Activated naive CD4-positive, alpha-beta T cell treated with anti-CD3 and anti-CD28 coated beads for 36 hours (primary cell): ENCODE results near the gene ZNF467. TPM values are rescaled to one million over a fixed set of nuclear protein-coding genes. Genes with fewer than 3 reads are reported as not detected.
A peak's percentile ranks its signal among the peaks of the same experiment; 100 is the strongest.

Experiments used
- CTCF ChIA-PET: fragments of 350-600 bp; sonication (Branson Sonifier 250); formaldehyde crosslinking; loops from one replicate; lab custom pipeline; 2021; ENCODE audit warnings: antibody characterized with exemption; lab: Charles Lee
- DNase-seq: peaks from one replicate; pipeline ENCODE4 v3.0.0-alpha.2; 2020
- H3K27ac Mint-ChIP-seq: one replicate; pipeline ENCODE4 v1.8.0; 2021; ENCODE audit warnings: mild to moderate bottlenecking, mixed read lengths
- H3K27me3 Mint-ChIP-seq: one replicate; pipeline ENCODE4 v1.8.0; 2021; ENCODE audit warnings: low read depth, mixed read lengths
- H3K36me3 Mint-ChIP-seq: one replicate; pipeline ENCODE4 v1.8.0; 2021; ENCODE audit warnings: low read depth, mixed read lengths
- H3K4me1 Mint-ChIP-seq: one replicate; pipeline ENCODE4 v1.8.0; 2021; ENCODE audit warnings: low read depth, mixed read lengths
- H3K4me3 Mint-ChIP-seq: one replicate; pipeline ENCODE4 v1.8.0; 2021; ENCODE audit warnings: mild to moderate bottlenecking, moderate library complexity, mixed read lengths
- H3K9me3 Mint-ChIP-seq: one replicate; pipeline ENCODE4 v1.8.0; 2021; ENCODE audit warnings: mixed read lengths
- intact Hi-C: fragments of 100-400 bp; cut with micrococcal nuclease; formaldehyde crosslinking; loops from one replicate; pipeline ENCODE4 v1.15.1; 2023
- total RNA-seq, 2 experiments: library from RNA; stranded (reverse); gene quantifications; one replicate each; pipeline ENCODE4 v1.2.3, GENCODE V29; 2021

ZNF467 gene
- total RNA-seq: under 1 TPM; 0.47 to 0.93 TPM

GRCh38 chr7:149773446-149774236 lies at the start of gene ZNF467:
Gene ZNF467 (minus strand): TSS chr7:149773588. CDS start chr7:149771032, 2,556 bp downstream.
- no peak within 1 kb of the TSS for H3K27ac Mint-ChIP-seq
- H3K4me1 Mint-ChIP-seq: peaks cover 6% of the 10 kb centered on the region
- no peaks in the 10 kb centered on the region for H3K27me3 Mint-ChIP-seq
- H3K9me3 Mint-ChIP-seq: no peaks in the 10 kb centered on the region
- H3K36me3 Mint-ChIP-seq: no peaks in the 10 kb centered on the region
- CTCF ChIA-PET: interaction anchor here (2.1 kb wide), 1 partner anchor 32 kb away, joined by 7 read pairs; no protein-coding TSS in a partner anchor
- intact Hi-C loops: loop anchor here (2.0 to 5.0 kb wide), 3 partner anchors 91 to 646 kb away; partner anchors contain the start of gene ZNF425
- peak; percentile 30 for DNase-seq
- peak within 1 kb of the TSS; percentile 71 for H3K4me3 Mint-ChIP-seq

GRCh38 chr7:149822353-149822943 lies 49.1 kb upstream of the ZNF467 start:
- no peaks in the 10 kb centered on the region for H3K9me3 Mint-ChIP-seq
- CTCF ChIA-PET: no interaction called here
- no peak overlapping the region for H3K27ac Mint-ChIP-seq

GRCh38 chr7:149821191-149822148 lies 48.1 kb upstream of the ZNF467 start:
- Mint-ChIP-seq H3K4me3 (no peak overlapping the region), H3K9me3 (no peaks in the 10 kb centered on the region), H3K27me3 (no peaks in the 10 kb centered on the region), H3K36me3 (no peaks in the 10 kb centered on the region), H3K4me1 (no peaks in the 10 kb centered on the region), H3K27ac (no peak overlapping the region)
- DNase-seq: no peak
- CTCF ChIA-PET: no interaction called here
- intact Hi-C loops: no loop called here

More at GRCh38 chr7:149822353-149822943, 49.1 kb upstream of the ZNF467 start:
- Mint-ChIP-seq H3K27me3 (no peaks in the 10 kb centered on the region), H3K36me3 (no peaks in the 10 kb centered on the region), H3K4me3 (no peak overlapping the region), H3K4me1 (no peaks in the 10 kb centered on the region)
- no peak for DNase-seq
- intact Hi-C loops: no loop called here

GRCh38 chr7:149820622-149821190 lies 47.3 kb upstream of the ZNF467 start:
- Mint-ChIP-seq H3K36me3 (no peaks in the 10 kb centered on the region), H3K27me3 (no peaks in the 10 kb centered on the region), H3K4me1 (no peaks in the 10 kb centered on the region), H3K4me3 (no peak overlapping the region), H3K9me3 (no peaks in the 10 kb centered on the region), H3K27ac (no peak overlapping the region)
- intact Hi-C loops: no loop called here
- DNase-seq: no peak
- CTCF ChIA-PET: interaction anchor here (0.7 kb wide), 1 partner anchor 258 kb away, joined by 3 read pairs; no protein-coding TSS in a partner anchor

- DNase-seq: no peak
- intact Hi-C loops: no loop called here
- Mint-ChIP-seq H3K27me3 (no peaks in the 10 kb centered on the region), H3K4me3 (no peak overlapping the region), H3K4me1 (no peaks in the 10 kb centered on the region), H3K36me3 (no peaks in the 10 kb centered on the region), H3K9me3 (no peaks in the 10 kb centered on the region), H3K27ac (no peak overlapping the region)
- CTCF ChIA-PET: interaction anchor here (0.6 to 0.7 kb wide), 2 partner anchors 157 to 258 kb away, joined by 3 read pairs; no protein-coding TSS in a partner anchor
Measured at GRCh38 chr7:149819961-149820340, 46.6 kb upstream of the ZNF467 start.

GRCh38 chr7:149819141-149819960 lies 46.0 kb upstream of the ZNF467 start:
- no peak for DNase-seq
- Mint-ChIP-seq H3K4me1 (no peaks in the 10 kb centered on the region), H3K4me3 (no peak overlapping the region), H3K36me3 (no peaks in the 10 kb centered on the region), H3K9me3 (no peaks in the 10 kb centered on the region), H3K27me3 (no peaks in the 10 kb centered on the region), H3K27ac (no peak overlapping the region)
- intact Hi-C loops: no loop called here
- CTCF ChIA-PET: interaction anchor here (0.6 to 0.7 kb wide), 2 partner anchors 157 to 257 kb away, joined by 3 read pairs; no protein-coding TSS in a partner anchor

GRCh38 chr7:149818536-149818840 lies 45.1 kb upstream of the ZNF467 start:
- Mint-ChIP-seq H3K4me3 (no peak overlapping the region), H3K36me3 (no peaks in the 10 kb centered on the region), H3K27ac (no peak overlapping the region), H3K27me3 (no peaks in the 10 kb centered on the region), H3K9me3 (no peaks in the 10 kb centered on the region), H3K4me1 (no peaks in the 10 kb centered on the region)
- intact Hi-C loops: no loop called here
- no peak for DNase-seq
- CTCF ChIA-PET: no interaction called here

GRCh38 chr7:149817836-149818535 lies 44.6 kb upstream of the ZNF467 start:
- Mint-ChIP-seq H3K27me3 (no peaks in the 10 kb centered on the region), H3K27ac (no peak overlapping the region), H3K36me3 (no peaks in the 10 kb centered on the region), H3K9me3 (no peaks in the 10 kb centered on the region), H3K4me3 (no peak overlapping the region), H3K4me1 (no peaks in the 10 kb centered on the region)
- CTCF ChIA-PET: no interaction called here
- no peak for DNase-seq
- intact Hi-C loops: no loop called here

- CTCF ChIA-PET: no interaction called here
- intact Hi-C loops: no loop called here
Measured at GRCh38 chr7:149817301-149817771, 43.9 kb upstream of the ZNF467 start.

GRCh38 chr7:149816794-149817193 lies 43.4 kb upstream of the ZNF467 start:
- H3K9me3 Mint-ChIP-seq: no peaks in the 10 kb centered on the region
- H3K36me3 Mint-ChIP-seq: no peaks in the 10 kb centered on the region
- CTCF ChIA-PET: no interaction called here
- no peaks in the 10 kb centered on the region for H3K4me1 Mint-ChIP-seq
- H3K4me3 Mint-ChIP-seq: no peak overlapping the region
- no peak overlapping the region for H3K27ac Mint-ChIP-seq
- H3K27me3 Mint-ChIP-seq: no peaks in the 10 kb centered on the region
- intact Hi-C loops: no loop called here
- no peak for DNase-seq

More at GRCh38 chr7:149817301-149817771, 43.9 kb upstream of the ZNF467 start:
- Mint-ChIP-seq H3K4me1 (no peaks in the 10 kb centered on the region), H3K36me3 (no peaks in the 10 kb centered on the region), H3K4me3 (no peak overlapping the region), H3K9me3 (no peaks in the 10 kb centered on the region), H3K27me3 (no peaks in the 10 kb centered on the region), H3K27ac (no peak overlapping the region)
- no peak for DNase-seq
